ENCODE measurements around the gene NKX2-2.
A peak's percentile ranks its signal among the peaks of the same experiment; 100 is the strongest.
"Not testable (repeated sequence)": the region's sequence is repeated elsewhere in the genome, so short reads cannot be mapped to it uniquely, and the experiment has no call there.

The NKX2-2 gene

GRCh38 chr20:21496452-21496851 lies 17.4 kb downstream of the NKX2-2 start:
- Histone ChIP-seq H2AFZ (ENCODE audit: low read depth, low read length) (no peak overlapping the region), H3K4me2 (ENCODE audit: low read length) (no peak overlapping the region), H3K27me3 (ENCODE audit: low read depth, low read length) (peaks cover 55% of the 10 kb centered on the region), H4K20me1 (ENCODE audit: insufficient read depth, low read length) (no peaks in the 10 kb centered on the region), H3K79me2 (ENCODE audit: low read length) (no peaks in the 10 kb centered on the region), H3K9me3 (ENCODE audit: insufficient read depth, low read length) (no peaks in the 10 kb centered on the region), H3K36me3 (replicated peaks; ENCODE audit: low read depth, low read length) (no peaks in the 10 kb centered on the region), H3K4me3 (ENCODE audit: low read length) (no peak overlapping the region), H3K9ac (ENCODE audit: low read length) (no peak overlapping the region), H3K4me1 (ENCODE audit: low read length) (no peaks in the 10 kb centered on the region), H3K27ac (ENCODE audit: low read length) (no peak overlapping the region)
- TF ChIP-seq EZH2phosphoT487 (IDR thresholded peaks at IDR 0.05; ENCODE audit: low read depth) (no peak), CTCF (IDR thresholded peaks at IDR 0.05; ENCODE audit: low read depth, low read length) (no peak)

- H3K36me3 ChIP-seq (replicated peaks; ENCODE audit: low read depth, low read length), result no peaks in the 10 kb centered on the region
- peaks cover 64% of the 10 kb centered on the region for H3K27me3 ChIP-seq (ENCODE audit: low read depth, low read length)
- no peak overlapping the region for H3K4me2 ChIP-seq (ENCODE audit: low read length)
- H3K9me3 ChIP-seq (ENCODE audit: insufficient read depth, low read length), result no peaks in the 10 kb centered on the region
- no peak overlapping the region for H3K27ac ChIP-seq (ENCODE audit: low read length)
- no peak overlapping the region for H2AFZ ChIP-seq (ENCODE audit: low read depth, low read length)
- H3K9ac ChIP-seq (ENCODE audit: low read length), result no peak overlapping the region
- H3K4me3 ChIP-seq (ENCODE audit: low read length), result no peak overlapping the region
- no peaks in the 10 kb centered on the region for H3K4me1 ChIP-seq (ENCODE audit: low read length)
- TF ChIP-seq EZH2phosphoT487 (IDR thresholded peaks at IDR 0.05; ENCODE audit: low read depth) (no peak), CTCF (IDR thresholded peaks at IDR 0.05; ENCODE audit: low read depth, low read length) (no peak)
- H3K79me2 ChIP-seq (ENCODE audit: low read length), result no peaks in the 10 kb centered on the region
- no peaks in the 10 kb centered on the region for H4K20me1 ChIP-seq (ENCODE audit: insufficient read depth, low read length)
These were observed 20.8 kb downstream of the NKX2-2 start for GRCh38 chr20:21493049-21493448.

- TF ChIP-seq EZH2phosphoT487 (IDR thresholded peaks at IDR 0.05; ENCODE audit: low read depth), result no peak
- peak; percentile 19; the same call in 1 of the 2 replicates for TF ChIP-seq CTCF (IDR thresholded peaks at IDR 0.05; ENCODE audit: low read depth, low read length)
These were observed 23.8 kb downstream of the NKX2-2 start for GRCh38 chr20:21490105-21490504.

GRCh38 chr20:21480144-21480543 lies 33.7 kb downstream of the NKX2-2 start:
- not testable (repeated sequence) for H4K20me1 ChIP-seq (ENCODE audit: insufficient read depth, low read length); H3K36me3 ChIP-seq (replicated peaks; ENCODE audit: low read depth, low read length); H3K4me1 ChIP-seq (ENCODE audit: low read length); H3K79me2 ChIP-seq (ENCODE audit: low read length); H3K4me3 ChIP-seq (ENCODE audit: low read length); H3K27ac ChIP-seq (ENCODE audit: low read length); H3K9me3 ChIP-seq (ENCODE audit: insufficient read depth, low read length); H3K9ac ChIP-seq (ENCODE audit: low read length); H3K4me2 ChIP-seq (ENCODE audit: low read length); H2AFZ ChIP-seq (ENCODE audit: low read depth, low read length)
- peaks cover 30% of the 10 kb centered on the region for H3K27me3 ChIP-seq (ENCODE audit: low read depth, low read length)

More at GRCh38 chr20:21490105-21490504, 23.8 kb downstream of the NKX2-2 start:
- H3K9ac ChIP-seq (ENCODE audit: low read length), result no peak overlapping the region
- no peaks in the 10 kb centered on the region for H3K9me3 ChIP-seq (ENCODE audit: insufficient read depth, low read length)
- no peaks in the 10 kb centered on the region for H3K4me1 ChIP-seq (ENCODE audit: low read length)
- H3K4me2 ChIP-seq (ENCODE audit: low read length), result no peak overlapping the region
- H4K20me1 ChIP-seq (ENCODE audit: insufficient read depth, low read length), result no peaks in the 10 kb centered on the region
- no peaks in the 10 kb centered on the region for H3K79me2 ChIP-seq (ENCODE audit: low read length)
- H3K27me3 ChIP-seq (ENCODE audit: low read depth, low read length), result peaks cover 60% of the 10 kb centered on the region
- no peak overlapping the region for H3K27ac ChIP-seq (ENCODE audit: low read length)
- no peaks in the 10 kb centered on the region for H3K36me3 ChIP-seq (replicated peaks; ENCODE audit: low read depth, low read length)
- H2AFZ ChIP-seq (ENCODE audit: low read depth, low read length), result no peak overlapping the region
- H3K4me3 ChIP-seq (ENCODE audit: low read length), result no peak overlapping the region

GRCh38 chr20:21465799-21466198 lies 48.1 kb downstream of the NKX2-2 start:
- H3K4me3 ChIP-seq (ENCODE audit: low read length), result no peak overlapping the region
- H3K27ac ChIP-seq (ENCODE audit: low read length), result no peak overlapping the region
- no peak overlapping the region for H2AFZ ChIP-seq (ENCODE audit: low read depth, low read length)
- no peak overlapping the region for H3K9ac ChIP-seq (ENCODE audit: low read length)
- no peak for TF ChIP-seq EZH2phosphoT487 (IDR thresholded peaks at IDR 0.05; ENCODE audit: low read depth)
- no peak for TF ChIP-seq CTCF (IDR thresholded peaks at IDR 0.05; ENCODE audit: low read depth, low read length)
- H3K9me3 ChIP-seq (ENCODE audit: insufficient read depth, low read length), result no peaks in the 10 kb centered on the region
- no peaks in the 10 kb centered on the region for H3K36me3 ChIP-seq (replicated peaks; ENCODE audit: low read depth, low read length)
- no peak overlapping the region for H3K4me2 ChIP-seq (ENCODE audit: low read length)
- H4K20me1 ChIP-seq (ENCODE audit: insufficient read depth, low read length), result no peaks in the 10 kb centered on the region
- no peaks in the 10 kb centered on the region for H3K79me2 ChIP-seq (ENCODE audit: low read length)
- peaks cover 4% of the 10 kb centered on the region; the same call in 1 of the 2 replicates for H3K4me1 ChIP-seq (ENCODE audit: low read length)
- peaks cover 7% of the 10 kb centered on the region for H3K27me3 ChIP-seq (ENCODE audit: low read depth, low read length)

Data from OCI-LY3 (cell line).